CD4-positive, alpha-beta T cell treated with Interleukin-6 for 4 hours (primary cell): ENCODE measurements around the gene PTGDR2.

Experiments used
- DNase-seq: peaks from one replicate; pipeline ENCODE4 v3.0.0-alpha.2; 2020; ENCODE audit warnings: mixed read lengths

Gene PTGDR2

DNA sequence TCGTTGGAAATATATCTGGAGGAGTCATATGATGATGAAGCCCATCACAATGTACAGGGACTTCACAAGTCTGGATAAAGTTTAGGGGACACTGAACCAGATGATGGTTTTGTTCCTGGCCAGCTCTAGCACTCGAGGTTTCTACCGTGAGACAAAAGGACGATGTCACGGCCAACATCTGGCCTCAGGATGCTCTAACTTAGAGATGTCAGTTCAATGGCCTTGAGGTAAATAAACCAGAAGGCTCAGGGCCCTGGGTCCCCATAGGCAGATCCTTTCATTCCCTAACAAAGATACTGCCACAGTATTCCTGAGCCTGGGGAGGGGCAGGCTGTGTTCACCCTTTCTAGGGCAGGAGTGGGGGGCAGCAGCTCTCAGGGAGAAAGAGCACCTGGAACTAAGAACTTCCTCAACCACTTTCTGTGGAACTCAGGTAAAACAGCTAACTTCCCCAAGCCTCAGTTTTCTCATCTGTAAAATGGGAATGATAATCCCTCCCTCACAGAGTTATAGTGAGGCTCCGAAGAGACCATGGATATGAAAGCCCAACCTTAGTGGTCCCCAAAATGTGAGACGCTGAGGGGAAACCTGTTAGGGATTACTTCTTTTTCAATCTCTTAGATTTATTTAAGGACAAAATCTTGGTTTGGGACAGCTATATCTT is 52.3 kb downstream of the PTGDR2 start:
- DNase-seq, result no peak

DNA sequence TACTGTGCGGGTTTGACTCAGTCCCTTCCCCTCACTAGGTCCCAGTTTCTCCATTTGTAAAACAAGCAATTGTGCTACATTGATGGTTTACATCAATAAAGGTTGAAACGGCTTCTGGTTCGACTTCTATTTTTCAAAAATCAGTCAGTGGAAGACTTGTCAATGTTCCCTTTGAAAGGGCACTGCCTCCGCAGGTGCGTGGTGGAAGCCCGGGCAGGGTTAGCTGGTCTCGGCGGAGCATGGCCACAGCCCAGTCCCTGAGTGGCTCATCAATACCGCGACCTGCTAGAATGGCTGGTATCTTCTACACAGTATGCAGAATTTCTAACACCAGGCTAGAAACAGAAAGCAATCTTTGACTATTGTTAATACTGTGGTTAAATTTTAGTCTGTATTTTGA is 54.6 kb downstream of the PTGDR2 start:
- DNase-seq, result no peak
